ENCODE measurements around the gene DNM2. TPM values are rescaled to one million over a fixed set of nuclear protein-coding genes. Genes with fewer than 3 reads are reported as not detected.
A peak's percentile ranks its signal among the peaks of the same experiment; 100 is the strongest.

The DNM2 gene
- total and polyA plus RNA-seq, 9 of the 15 experiments (the other 6 are each of a cell fraction or from before 2014, with no cell fraction given), result 2.2 to 161 (median 72.6) TPM

- TF ChIP-seq, protein P1, sequence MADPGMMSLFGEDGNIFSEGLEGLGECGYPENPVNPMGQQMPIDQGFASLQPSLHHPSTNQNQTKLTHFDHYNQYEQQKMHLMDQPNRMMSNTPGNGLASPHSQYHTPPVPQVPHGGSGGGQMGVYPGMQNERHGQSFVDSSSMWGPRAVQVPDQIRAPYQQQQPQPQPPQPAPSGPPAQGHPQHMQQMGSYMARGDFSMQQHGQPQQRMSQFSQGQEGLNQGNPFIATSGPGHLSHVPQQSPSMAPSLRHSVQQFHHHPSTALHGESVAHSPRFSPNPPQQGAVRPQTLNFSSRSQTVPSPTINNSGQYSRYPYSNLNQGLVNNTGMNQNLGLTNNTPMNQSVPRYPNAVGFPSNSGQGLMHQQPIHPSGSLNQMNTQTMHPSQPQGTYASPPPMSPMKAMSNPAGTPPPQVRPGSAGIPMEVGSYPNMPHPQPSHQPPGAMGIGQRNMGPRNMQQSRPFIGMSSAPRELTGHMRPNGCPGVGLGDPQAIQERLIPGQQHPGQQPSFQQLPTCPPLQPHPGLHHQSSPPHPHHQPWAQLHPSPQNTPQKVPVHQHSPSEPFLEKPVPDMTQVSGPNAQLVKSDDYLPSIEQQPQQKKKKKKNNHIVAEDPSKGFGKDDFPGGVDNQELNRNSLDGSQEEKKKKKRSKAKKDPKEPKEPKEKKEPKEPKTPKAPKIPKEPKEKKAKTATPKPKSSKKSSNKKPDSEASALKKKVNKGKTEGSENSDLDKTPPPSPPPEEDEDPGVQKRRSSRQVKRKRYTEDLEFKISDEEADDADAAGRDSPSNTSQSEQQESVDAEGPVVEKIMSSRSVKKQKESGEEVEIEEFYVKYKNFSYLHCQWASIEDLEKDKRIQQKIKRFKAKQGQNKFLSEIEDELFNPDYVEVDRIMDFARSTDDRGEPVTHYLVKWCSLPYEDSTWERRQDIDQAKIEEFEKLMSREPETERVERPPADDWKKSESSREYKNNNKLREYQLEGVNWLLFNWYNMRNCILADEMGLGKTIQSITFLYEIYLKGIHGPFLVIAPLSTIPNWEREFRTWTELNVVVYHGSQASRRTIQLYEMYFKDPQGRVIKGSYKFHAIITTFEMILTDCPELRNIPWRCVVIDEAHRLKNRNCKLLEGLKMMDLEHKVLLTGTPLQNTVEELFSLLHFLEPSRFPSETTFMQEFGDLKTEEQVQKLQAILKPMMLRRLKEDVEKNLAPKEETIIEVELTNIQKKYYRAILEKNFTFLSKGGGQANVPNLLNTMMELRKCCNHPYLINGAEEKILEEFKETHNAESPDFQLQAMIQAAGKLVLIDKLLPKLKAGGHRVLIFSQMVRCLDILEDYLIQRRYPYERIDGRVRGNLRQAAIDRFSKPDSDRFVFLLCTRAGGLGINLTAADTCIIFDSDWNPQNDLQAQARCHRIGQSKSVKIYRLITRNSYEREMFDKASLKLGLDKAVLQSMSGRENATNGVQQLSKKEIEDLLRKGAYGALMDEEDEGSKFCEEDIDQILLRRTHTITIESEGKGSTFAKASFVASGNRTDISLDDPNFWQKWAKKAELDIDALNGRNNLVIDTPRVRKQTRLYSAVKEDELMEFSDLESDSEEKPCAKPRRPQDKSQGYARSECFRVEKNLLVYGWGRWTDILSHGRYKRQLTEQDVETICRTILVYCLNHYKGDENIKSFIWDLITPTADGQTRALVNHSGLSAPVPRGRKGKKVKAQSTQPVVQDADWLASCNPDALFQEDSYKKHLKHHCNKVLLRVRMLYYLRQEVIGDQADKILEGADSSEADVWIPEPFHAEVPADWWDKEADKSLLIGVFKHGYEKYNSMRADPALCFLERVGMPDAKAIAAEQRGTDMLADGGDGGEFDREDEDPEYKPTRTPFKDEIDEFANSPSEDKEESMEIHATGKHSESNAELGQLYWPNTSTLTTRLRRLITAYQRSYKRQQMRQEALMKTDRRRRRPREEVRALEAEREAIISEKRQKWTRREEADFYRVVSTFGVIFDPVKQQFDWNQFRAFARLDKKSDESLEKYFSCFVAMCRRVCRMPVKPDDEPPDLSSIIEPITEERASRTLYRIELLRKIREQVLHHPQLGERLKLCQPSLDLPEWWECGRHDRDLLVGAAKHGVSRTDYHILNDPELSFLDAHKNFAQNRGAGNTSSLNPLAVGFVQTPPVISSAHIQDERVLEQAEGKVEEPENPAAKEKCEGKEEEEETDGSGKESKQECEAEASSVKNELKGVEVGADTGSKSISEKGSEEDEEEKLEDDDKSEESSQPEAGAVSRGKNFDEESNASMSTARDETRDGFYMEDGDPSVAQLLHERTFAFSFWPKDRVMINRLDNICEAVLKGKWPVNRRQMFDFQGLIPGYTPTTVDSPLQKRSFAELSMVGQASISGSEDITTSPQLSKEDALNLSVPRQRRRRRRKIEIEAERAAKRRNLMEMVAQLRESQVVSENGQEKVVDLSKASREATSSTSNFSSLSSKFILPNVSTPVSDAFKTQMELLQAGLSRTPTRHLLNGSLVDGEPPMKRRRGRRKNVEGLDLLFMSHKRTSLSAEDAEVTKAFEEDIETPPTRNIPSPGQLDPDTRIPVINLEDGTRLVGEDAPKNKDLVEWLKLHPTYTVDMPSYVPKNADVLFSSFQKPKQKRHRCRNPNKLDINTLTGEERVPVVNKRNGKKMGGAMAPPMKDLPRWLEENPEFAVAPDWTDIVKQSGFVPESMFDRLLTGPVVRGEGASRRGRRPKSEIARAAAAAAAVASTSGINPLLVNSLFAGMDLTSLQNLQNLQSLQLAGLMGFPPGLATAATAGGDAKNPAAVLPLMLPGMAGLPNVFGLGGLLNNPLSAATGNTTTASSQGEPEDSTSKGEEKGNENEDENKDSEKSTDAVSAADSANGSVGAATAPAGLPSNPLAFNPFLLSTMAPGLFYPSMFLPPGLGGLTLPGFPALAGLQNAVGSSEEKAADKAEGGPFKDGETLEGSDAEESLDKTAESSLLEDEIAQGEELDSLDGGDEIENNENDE (IDR thresholded peaks at IDR 0.05; ENCODE audit: low read depth, low read length), result no peak
- TF ChIP-seq ZNF133 (CRISPR knock-in tag; IDR thresholded peaks at IDR 0.05) (0 out of 2 replicates have a peak, but pooled peaks have one; percentile 32), SRSF1 (IDR thresholded peaks at IDR 0.05; ENCODE audit: low read depth, low read length) (no peak), TGIF2 (CRISPR knock-in tag; IDR thresholded peaks at IDR 0.05) (peak; percentile 86; the same call in 1 of the 2 replicates), ZNF584 (CRISPR knock-in tag; IDR thresholded peaks at IDR 0.05; ENCODE audit: low read depth) (peak; percentile 97)
- TF ChIP-seq, protein P2, sequence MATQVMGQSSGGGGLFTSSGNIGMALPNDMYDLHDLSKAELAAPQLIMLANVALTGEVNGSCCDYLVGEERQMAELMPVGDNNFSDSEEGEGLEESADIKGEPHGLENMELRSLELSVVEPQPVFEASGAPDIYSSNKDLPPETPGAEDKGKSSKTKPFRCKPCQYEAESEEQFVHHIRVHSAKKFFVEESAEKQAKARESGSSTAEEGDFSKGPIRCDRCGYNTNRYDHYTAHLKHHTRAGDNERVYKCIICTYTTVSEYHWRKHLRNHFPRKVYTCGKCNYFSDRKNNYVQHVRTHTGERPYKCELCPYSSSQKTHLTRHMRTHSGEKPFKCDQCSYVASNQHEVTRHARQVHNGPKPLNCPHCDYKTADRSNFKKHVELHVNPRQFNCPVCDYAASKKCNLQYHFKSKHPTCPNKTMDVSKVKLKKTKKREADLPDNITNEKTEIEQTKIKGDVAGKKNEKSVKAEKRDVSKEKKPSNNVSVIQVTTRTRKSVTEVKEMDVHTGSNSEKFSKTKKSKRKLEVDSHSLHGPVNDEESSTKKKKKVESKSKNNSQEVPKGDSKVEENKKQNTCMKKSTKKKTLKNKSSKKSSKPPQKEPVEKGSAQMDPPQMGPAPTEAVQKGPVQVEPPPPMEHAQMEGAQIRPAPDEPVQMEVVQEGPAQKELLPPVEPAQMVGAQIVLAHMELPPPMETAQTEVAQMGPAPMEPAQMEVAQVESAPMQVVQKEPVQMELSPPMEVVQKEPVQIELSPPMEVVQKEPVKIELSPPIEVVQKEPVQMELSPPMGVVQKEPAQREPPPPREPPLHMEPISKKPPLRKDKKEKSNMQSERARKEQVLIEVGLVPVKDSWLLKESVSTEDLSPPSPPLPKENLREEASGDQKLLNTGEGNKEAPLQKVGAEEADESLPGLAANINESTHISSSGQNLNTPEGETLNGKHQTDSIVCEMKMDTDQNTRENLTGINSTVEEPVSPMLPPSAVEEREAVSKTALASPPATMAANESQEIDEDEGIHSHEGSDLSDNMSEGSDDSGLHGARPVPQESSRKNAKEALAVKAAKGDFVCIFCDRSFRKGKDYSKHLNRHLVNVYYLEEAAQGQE (IDR thresholded peaks at IDR 0.05; ENCODE audit: borderline replicate concordance), result no peak
- TF ChIP-seq, protein P2 (CRISPR knock-in tag; IDR thresholded peaks at IDR 0.05; ENCODE audit: low read depth), result 0 out of 2 replicates have a peak, but pooled peaks have one; percentile 44
These were observed 118.8 kb downstream of the DNM2 start (continued) for GRCh38 chr19:10836479-10837330.
